RPMI8226 (cell line): ENCODE data around the gene HOXA2.

Experiments used
- DNase-seq: peaks from one replicate; pipeline ENCODE4 v3.0.0-alpha.2; 2015

Gene HOXA2

GRCh38 chr7:27071622-27072390 lies 30.7 kb downstream of the HOXA2 start:
- peak; percentile 14 for DNase-seq

GRCh38 chr7:27068259-27068658 lies 34.2 kb downstream of the HOXA2 start:
- no peak for DNase-seq

- DNase-seq, result no peak
Measured at GRCh38 chr7:27066148-27066547, 36.3 kb downstream of the HOXA2 start.

- DNase-seq, result no peak
Measured at GRCh38 chr7:27065709-27066108, 36.8 kb downstream of the HOXA2 start.

- DNase-seq, result no peak
Measured at GRCh38 chr7:27064661-27065060, 37.8 kb downstream of the HOXA2 start.

GRCh38 chr7:27064159-27064558 lies 38.3 kb downstream of the HOXA2 start:
- no peak for DNase-seq

- DNase-seq, result no peak
Measured at GRCh38 chr7:27062946-27063345, 39.5 kb downstream of the HOXA2 start.

GRCh38 chr7:27053153-27053552 lies 49.3 kb downstream of the HOXA2 start:
- no peak for DNase-seq

- DNase-seq, result no peak
Measured at GRCh38 chr7:27051451-27051850, 51.0 kb downstream of the HOXA2 start.
